ENCODE results near the gene TLE5.
"Not testable (repeated sequence)": the region's sequence is repeated elsewhere in the genome, so short reads cannot be mapped to it uniquely, and the experiment has no call there.

Gene TLE5

DNA sequence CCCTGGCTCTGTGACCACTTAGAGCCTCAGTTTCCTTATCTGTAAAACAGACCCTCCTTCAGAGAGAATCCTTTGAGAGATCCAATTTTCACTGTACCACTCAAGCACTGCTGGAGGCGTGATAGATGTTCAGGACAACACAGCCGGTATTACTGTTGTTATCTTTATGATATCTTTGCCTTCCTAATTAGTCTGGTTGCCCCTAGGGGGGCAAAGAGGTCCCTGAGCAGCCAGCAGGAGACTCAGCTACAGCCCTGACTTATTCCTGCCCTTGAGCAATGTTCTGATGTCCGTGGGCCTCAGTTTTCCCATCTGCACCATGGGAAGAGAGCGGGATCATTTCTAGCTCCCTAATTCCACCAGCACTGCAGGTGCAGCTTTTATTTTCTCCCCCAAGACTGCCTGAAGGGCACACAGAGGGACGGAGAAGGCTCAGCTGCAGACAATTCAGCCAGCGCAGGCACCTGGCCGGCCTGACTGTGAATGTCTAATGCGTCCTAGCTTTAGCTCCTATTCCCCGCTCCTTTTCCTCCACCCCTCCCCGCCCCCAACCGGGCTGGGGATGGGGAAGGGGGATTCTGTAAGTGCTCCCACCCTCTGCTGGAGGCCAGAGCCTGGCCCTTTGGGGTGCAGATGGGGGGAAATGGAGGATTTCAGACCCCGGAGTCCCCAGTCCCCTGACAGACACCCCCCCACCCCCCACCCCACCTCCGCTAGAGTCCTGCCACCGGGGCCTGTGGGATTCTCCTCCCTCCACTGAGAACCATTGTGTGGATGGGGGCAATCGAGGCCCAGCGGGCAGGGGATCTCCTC is 16.2 kb downstream of the TLE5 start:
- FAIRE-seq (no peak), DNase-seq (ENCODE audit: insufficient read length, low spot score) (no peak)

DNA sequence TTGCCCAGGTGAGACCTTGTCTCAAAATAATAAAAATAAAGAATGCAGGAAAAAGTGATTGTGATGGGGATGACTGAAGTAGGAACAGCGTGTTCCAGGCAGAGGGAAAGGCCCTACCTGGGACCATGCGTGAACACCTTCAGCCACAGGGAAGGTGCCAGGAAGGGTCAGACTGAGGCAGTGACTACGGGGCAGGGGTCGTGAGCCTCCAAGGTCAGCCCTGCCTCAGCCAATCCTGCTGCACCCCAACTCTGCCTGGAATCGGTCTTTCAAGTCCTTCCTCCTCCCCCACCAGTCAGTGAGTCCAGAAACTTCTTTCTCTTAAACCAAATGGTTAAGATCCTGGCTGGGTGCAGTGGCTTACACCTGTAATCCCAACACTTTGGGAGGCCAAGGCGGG is 17.1 kb downstream of the TLE5 start:
- DNase-seq (ENCODE audit: insufficient read length, low spot score), result no peak
- FAIRE-seq, result no peak

DNA sequence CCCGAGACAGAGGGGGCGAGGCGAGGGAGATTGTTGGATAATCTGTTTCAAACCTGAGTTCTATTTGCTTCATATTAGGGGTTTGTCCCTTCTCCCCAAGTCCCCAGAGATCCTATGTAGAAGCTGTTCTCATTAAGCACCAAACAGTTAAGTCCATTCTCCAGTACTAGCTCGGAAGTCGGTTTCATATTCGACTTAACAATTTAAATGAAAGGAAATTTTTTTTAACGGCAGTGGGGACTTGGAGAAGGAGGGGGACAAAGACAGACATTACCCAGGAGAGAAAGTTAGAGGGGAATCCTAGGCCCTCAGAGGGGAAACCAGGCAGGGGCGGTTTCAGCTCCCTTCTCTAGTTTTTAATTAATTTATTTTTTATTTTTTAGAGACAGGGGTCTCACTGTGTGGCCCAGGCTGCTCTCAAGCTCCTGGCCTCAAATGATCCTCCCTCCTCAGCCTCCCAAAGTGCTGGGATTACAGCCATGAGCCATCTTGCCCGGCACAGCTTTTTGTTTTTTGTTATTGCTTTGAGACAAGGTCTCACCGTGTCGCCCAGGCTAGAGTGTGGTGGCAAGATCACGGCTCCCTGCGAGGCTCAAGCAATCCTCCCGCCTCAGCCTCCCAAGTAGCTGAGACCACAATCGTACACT is 19.6 kb downstream of the TLE5 start:
- DNase-seq (ENCODE audit: insufficient read length, low spot score) (no peak), FAIRE-seq (no peak)

DNA sequence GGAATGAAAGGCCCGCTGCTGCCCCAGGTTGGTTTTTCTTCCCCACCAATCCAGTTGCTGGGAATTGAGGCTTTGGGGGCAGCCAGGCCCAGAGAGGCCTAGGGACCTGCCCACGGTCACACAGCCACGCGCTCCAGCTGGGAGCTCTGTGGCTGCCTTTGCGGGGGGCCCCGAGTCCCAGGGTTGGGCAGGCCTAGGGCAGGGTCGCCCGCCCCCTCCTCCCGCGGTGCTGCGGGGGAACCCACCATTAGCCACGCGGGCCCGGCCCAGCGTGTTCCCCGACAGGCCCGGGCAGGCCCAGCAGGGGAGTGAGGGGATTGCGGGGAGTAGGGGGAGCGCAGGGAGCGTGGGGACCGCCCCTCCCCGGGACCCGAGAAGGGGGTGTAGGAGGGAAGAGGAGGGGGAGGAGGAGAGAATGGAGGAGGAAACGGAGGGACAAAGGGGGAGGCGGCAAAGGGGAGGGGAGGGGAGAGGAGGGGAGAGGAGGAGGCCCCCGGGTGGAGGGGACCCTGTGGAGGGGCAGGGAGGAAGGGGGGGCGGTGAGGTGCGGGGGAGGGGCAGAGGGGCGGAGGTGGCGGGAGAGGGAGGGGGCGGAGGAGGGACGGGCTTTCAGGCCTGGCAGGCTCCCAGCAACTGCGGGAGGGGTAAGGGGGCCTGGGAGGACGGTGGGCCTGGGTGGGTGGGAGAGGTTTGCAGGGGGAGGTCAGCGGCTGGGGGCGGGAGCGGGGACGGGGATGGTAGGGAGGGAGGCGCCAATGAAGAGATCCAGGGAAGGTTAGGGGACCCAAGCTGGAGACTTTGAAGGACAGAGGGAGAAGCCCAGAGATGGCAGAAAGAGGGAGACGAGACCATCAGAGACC is 20.3 kb downstream of the TLE5 start:
- FAIRE-seq, result no peak
- DNase-seq (ENCODE audit: insufficient read length, low spot score), result no peak

DNA sequence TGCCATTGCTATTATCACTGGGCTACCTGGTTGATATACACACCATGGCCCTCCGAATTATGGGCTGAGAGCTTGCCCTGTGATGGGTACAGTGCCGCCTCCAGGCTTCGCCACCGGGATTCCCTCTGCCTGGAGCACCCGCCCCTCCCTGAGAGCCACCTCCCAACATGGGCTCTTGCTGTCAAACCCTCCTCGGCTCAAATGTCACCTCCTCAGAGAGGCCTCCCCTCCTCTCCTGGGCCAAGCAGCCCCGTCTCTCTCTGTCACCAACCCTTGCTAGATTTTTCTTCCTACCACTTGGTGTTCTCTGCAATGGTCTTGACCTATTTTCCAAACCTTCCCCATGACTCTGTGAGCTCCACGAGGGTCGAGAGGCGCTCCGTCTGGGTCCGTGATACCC is 21.0 kb downstream of the TLE5 start:
- FAIRE-seq (no peak), DNase-seq (ENCODE audit: insufficient read length, low spot score) (no peak)

DNA sequence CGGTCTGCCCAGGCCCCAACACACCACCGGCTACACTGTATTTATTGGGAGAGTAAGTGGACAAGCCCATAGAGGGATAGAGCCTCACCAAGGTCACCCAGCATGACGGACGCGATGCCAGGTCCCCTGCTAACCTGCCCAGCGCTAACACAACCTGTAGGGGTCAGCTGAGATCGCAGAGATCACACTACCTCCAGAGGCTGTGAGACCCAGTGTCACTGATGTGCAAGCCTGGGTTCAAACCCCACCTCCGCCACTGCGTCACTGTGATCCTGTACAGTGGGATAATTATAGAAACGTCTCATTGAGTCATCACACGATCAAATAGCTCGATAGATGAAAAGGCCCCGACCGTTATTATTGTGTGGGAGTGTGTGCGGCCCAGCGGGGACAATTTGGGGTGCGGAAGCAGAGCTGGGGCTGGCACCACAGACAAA is 22.6 kb downstream of the TLE5 start:
- no peak for FAIRE-seq
- DNase-seq (ENCODE audit: insufficient read length, low spot score), result no peak

DNA sequence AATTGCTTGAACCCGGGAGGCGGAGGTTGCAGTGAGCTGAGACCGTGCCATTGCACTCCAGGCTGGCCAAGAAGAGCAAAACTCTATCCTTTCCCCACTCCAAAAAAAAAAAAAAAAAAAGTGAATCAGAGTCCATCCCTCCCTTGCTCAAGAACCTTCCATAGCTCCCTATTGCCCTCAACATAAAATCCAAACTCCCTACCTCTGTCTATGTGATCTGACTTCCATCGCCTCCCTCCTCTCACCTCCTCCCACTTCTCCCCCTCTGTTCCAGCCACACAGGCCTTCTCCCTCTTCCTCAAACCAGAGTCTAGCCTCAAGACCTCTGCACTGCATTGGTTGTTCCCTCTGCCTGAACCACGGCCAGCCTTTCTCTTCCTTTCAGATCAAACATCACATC is 23.2 kb downstream of the TLE5 start:
- no peak for DNase-seq (ENCODE audit: insufficient read length, low spot score)
- FAIRE-seq, result no peak

DNA sequence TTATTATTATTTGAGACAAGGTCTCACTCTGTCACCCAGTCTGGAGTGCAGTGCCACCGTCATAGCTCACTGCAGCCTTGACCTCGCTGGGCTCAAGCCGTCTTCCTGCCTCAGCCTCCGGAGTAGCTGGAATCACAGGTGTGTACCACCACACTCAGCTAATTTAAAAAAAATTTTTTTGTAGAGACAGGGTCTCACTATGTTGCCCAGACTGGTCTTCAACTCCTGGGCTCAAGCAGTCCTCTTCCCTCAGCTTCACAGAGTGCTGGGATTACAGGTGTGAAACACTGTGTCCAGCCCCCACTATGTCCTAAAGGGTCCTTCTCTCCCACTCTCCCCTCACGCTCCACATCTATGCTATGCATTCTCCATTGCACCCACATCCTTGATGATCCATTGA is 24.1 kb downstream of the TLE5 start:
- DNase-seq (ENCODE audit: insufficient read length, low spot score), result no peak
- FAIRE-seq, result no peak

DNA sequence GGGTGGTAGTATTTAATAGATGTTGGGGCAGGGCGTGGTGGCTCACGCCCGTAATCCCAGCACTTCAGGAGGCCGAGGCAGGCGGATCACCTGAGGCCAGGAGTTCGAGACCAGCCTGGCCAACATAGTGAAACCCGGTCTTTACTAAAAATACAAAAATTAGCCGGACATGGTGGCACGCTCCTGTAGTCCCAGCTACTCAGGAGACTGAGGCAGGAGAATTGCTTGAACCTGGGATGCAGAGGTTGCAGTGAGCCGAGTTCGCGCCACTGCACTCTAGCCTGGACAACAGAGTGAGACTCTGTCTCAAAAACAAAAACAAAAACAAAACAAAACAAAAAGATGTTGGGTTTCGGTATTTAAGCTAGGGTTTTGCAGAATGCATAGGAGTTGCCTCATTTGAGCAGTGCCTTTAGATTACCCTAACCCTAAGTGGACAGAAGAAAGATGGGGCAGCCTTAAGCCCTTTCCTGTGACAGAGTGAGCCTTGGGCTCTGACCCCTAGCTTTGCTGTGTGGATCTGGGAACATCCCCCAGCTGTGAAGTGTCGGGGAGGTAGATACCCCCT is 25.2 kb downstream of the TLE5 start:
- not testable (repeated sequence) for DNase-seq (ENCODE audit: insufficient read length, low spot score); FAIRE-seq

DNA sequence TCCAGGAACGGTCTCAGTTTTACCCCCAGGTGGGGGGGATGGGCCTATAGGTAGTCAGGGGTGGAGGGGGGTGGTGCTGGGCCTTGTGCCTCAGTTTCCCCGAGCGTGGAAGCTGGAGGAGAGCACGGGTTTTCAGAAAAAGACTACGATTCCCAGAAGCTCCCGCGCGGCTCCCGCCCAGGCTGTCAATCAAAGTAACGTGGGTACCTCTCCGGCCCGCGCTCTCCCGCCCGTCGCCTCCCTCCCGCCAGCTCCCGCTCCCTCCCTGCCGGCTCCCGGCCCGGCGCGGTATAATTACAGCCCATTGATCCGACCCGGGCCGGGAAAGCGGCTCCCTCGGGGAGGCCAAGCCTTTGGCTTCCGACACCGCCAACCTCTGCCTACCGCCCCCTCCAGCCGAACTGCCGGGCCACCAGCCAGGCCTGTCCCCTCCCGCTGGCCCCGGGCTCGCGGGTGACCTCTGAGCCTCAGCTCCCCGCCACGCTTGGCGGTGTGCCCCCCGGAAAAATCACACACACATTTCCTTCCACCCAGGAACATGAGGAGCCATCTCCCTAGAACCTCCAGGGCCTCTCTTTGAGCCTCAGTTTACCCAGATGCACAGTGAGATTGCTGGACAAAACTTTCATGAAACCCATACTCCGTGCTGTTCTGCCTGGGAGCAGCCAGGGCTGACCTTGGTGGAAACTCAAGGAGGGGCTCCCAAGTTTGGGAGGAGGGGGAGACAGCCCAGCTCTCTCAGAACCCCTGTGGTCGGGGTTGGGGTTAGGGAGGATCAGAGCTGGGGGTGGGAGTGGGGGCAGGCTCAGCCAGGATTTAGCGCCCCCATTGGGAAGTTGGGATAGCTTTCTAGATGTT is 25.9 kb downstream of the TLE5 start:
- DNase-seq (ENCODE audit: insufficient read length, low spot score), result peak; percentile 81
- peak; percentile 4 for FAIRE-seq

DNA sequence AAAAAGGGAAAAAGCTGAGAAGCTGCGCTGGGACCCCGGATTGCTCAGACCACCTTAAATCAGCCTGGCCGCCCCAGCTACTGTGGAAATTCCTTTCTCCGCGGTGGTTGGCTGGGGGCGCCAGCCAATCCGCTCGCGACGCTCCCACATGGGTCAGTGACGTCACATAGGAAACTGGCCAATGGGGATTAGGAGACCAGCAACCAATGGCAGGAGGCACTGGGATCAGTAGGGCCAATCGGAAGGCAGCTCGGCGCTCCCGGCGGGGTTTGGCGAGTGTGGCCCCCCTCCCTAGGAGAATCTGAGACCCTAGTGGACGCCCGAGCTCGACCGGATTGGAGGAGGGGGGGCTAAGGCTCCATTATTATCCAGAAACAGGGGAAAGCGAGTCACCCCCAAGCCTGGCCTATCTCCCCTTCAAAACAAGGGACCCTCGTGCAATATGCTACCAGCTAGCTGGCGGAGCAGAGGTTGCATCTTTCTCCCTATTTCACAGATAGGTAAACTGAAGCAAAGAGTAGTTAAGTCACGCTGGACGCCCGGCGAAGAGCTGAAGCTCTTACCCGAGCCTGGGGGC is 26.7 kb downstream of the TLE5 start:
- FAIRE-seq, result peak; percentile 97
- DNase-seq (ENCODE audit: insufficient read length, low spot score), result peak; percentile 99

DNA sequence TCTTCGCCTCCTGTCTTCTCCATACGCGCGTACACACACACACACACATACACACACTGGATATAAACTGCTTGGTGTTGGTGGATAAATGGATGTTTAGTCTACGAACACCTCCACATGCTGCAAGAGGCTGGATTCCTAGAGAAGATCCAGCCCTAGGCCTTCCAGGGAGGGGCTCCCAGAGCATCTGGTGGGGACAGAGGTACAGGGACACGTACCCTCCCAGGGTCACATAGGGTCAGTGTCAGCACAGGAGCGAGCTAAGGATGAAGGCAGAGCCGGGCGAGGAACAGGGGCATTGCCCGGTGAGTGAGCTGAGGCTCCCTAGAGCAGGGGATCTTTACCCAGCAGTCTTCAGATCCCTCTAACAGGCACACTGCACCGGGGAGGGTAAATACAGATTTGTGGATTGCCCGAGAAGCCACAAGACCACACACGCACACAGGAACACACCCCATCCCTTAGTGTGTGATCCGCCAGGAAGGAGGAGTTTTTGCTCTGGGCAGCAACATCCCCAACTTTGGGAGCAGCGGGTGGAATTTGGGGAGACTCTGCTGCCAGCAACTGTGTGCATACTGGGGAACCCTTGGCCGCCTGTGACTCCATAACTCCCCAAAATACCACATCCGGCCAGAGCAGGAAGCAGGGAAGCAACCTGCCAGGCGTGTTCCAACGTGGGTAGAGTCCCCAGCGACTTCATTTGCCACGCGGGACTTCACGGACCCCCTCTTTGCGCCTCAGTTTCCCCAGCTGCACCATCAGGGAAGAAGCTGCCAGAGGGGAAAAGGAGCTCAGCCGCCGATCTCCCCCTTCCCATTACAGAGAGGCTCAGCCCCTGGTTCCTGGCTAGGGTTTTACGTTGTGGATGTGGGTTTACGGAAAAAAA is 27.4 kb downstream of the TLE5 start:
- FAIRE-seq, result peak; percentile 77
- no peak for DNase-seq (ENCODE audit: insufficient read length, low spot score)

DNA sequence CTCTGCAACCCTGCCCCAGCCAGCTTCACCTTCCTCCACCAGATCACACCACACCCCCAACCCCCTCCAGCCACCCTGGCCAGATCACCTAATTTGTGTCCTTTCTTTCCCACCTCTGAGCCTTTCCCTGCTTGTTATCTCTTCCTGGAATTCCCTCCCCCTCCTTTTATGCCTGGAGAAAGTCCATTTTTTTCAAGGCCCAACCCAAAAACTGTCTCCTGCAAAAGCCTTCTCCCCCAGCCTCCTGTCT is 28.0 kb downstream of the TLE5 start:
- FAIRE-seq, result no peak
- no peak for DNase-seq (ENCODE audit: insufficient read length, low spot score)

DNA sequence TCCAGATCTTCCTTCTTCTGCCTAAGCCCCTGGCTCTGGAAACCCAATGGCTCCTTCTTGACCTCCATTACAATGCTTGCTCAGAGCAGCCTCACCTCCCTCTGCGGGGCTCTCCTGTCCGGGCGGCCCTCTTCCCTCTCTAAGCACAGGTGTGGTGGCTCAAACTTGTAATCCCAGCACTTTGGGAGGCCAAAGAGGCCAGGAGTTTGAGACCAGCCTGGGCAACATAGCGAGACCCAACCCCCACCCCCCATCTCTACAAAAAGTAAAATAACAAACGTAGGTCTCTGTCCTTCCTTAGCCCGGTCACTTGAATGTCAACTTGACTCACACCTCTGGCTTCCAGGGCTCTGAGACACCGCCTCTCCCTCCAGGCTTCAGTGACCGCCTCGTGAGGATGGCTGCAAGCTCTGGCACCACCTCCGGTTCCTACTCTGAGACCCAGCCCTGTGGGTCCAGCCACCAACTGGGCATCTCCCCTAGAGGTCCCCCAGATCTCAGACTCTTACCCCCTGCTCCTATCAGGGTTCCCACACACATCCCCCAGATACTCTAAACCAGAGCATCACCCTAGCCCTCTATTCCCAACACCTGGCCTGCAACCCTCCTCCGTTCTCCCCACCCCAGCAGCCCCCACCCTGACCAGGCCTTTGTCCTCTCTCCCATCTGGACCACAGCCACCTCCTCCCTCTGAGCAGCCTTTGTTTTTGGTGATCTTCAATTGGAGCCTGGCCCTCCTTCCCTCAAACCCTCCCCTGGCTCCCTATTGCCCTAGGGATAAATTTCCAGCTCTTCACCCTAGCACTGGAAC is 28.5 kb downstream of the TLE5 start:
- DNase-seq (ENCODE audit: insufficient read length, low spot score), result no peak
- FAIRE-seq, result no peak

DNA sequence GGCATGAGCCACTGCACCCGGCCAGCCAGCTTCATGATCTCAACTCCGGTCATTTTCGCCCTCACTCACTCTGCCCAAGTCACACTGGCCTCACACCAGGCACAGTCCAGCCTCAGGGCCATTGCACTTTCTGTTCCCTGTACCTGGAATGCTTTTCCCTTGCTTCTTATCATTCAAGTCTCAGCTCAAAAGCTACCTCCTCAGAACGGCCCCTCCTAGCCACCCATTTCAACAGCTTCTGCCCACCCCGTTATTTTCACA is 30.8 kb downstream of the TLE5 start:
- FAIRE-seq (no peak), DNase-seq (ENCODE audit: insufficient read length, low spot score) (no peak)

DNA sequence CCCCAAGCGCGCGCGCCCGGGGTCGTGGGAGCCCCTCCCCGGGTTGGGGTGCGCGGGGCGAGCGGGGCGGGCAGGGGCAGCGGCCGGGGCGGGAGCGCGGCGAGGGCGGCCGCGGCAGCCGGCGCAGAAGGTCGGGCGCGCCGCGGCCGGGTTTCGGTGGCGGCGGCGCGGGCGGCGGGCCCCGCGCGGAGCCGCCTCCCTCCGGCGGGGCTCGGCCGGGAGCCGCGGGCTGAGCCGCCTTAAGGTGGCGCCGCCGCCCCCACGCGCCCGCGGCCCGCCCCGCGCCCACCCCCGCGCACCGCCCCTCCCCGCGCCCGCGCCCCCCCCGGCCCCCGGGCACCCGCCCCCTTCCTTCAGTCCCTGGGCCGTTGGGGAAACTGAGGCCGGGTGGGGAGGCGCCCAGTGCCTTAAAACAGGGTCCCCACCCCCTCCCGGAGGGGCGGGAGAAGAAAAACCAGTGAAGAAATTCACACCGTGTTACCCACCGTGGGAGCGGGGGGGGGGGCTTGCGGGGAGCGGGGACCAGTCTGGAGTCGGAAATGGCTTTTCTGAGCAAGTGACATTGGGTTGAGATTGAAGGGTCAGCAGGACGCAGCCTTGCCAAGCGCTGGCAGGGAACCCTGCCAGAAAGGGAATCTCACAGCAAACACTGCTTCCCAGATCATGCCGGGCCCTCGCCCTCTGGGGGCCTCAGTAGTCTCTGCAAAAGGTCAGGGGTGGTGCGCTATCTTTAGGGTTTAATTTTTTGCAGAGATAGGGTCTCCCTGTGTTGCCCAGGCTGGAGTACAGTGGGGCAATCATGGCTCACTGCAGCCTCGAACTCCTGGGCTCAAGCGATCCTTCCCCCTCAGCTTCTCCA is 33.0 kb downstream of the TLE5 start, which contains the start of gene TLE2:
Gene TLE2 (minus strand): TSS at position 216 of the 859 bp plus-strand sequence. CDS start 376 bp downstream, outside the sequence.
- no peak for FAIRE-seq
- peak; percentile 63 for DNase-seq (ENCODE audit: insufficient read length, low spot score)

DNA sequence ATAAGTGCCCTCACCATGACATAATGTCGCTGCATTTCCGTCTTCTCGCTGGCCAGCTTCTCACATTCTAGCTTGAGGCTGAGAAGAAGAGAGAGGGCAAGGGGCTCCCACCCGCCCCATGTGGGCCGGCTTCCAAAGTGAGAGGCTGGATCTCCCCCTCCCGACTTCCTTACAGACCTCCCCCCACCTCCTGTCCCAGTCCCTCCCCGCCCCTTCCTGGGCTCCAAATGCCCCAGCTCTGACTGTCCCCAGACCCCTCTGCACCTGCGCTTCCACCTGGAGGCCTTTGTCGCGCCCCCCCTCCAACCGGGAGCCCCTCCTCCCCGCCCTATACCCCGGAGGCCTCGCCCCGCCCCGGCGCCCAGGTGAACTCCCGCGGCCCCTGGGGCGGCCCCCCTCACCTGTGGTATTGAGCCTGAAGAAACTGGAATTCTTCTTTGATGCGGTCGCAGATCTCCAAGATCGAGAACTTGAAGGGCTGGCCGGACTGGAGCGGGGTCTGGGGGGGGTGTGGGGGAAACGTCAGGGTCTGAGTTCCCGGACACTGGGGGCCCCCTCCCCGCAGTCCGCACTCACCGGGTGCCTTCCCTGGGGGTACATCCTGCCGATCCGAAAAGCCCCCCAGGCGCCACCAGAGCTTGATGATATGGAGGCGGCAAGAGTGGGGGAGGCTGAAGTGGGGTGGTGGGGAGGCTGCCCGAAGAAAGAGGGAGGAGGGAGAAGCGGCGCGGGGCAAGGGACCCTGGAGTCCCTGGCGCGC is 33.8 kb downstream of the TLE5 start:
- FAIRE-seq (no peak), DNase-seq (ENCODE audit: insufficient read length, low spot score) (no peak)

Measured in GM19239 (cell line).